NCI-H345 treated with DMSO at 0.1 percent for 48 hours (cell line): ENCODE data around the gene NPIPB6.
"Not testable (repeated sequence)": the region's sequence is repeated elsewhere in the genome, so short reads cannot be mapped to it uniquely, and the experiment has no call there.

Source experiments
- DNase-seq: peaks from one replicate; lab custom pipeline; 2025; ENCODE audit not compliant: unreplicated experiment; lab: John Stamatoyannopoulos, UW

The NPIPB6 gene

DNA sequence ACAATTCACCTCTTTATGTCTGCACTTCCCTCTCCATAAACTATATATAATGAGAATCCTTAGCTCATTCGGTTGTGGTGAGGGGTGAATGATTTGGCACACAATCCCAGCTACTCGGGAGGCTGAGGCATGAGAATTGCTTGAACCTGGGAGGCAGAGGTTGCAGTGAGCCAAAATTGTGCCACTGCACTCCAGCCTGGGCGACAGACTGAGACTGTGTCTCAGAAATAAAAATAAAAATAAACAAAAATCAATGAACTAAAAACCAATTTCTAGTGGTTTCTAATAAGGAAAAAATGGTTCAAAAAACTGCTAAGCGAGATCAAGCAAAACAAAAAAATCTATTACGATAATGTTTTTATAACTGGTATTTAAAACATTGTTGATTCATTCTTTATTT, at the start of gene NPIPB6:
TSS of gene NPIPB6 (minus strand) at position 101 of the 400 bp plus-strand sequence. CDS start 686 bp downstream, outside the sequence.
- not testable (repeated sequence) for DNase-seq

DNA sequence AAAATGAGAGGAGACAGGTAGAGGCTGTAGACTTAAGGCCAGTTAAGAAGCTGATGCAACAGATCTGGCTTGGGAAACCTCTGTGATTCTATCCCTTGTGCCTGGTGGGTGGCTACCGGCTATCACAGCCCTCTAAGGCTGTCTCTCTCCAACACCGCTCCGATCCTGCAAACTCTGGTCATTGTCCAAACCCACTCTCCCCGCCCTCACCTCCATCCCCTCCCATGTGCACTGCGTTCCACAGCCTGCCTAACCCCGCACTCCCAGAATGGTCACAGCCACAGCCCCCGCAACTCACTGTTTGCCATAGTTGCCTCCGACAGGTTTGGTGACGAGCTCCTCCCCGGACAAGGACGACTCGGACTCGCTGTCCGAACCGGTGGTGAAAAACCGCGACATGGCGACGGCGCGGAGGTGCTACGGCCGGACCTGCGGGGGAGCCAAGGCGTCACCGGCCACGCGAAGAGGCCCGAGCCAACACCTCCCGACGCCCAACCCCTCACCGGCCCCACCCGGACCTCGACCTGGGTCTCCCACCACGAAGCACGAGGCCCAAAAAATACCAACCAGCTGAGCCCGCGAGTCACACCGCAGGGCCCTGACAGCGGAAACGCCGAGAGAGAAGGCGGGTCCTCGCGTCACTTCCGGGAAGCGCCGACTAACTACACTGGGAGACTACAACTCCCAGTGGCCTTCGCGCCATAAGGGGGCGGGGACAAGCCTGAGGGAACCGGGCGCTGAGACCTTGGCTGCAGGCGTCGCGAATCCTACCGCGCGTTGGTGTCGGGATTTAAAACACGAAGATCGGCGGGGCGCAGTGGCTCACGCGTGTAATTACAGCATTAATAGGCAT, 40.1 kb upstream of the NPIPB6 start, which contains the start of gene EIF3CL:
TSS of gene EIF3CL (minus strand) at position 622 of the 853 bp plus-strand sequence. CDS start at position 399, 223 bp downstream.
- DNase-seq, result not testable (repeated sequence)

DNA sequence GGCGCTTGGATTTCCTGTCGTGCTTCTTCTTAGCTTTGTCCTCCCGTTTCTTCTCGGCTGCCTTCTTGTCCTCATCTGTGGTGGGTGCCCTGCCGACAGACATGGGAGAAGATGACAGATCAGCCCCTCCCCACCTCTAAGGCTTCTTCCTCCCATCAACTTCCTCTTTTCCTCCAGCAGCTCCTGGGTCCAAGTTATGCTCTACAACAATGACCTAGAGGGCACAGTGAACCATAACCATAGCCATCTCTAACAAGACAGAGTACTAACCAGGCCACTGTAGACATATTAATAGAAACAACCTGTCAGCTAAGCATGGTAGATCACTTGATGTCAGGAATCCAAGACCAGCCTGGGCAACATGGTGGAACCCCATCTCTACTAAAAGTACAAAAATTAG, 28.7 kb upstream of the NPIPB6 start:
- DNase-seq, result not testable (repeated sequence)

DNA sequence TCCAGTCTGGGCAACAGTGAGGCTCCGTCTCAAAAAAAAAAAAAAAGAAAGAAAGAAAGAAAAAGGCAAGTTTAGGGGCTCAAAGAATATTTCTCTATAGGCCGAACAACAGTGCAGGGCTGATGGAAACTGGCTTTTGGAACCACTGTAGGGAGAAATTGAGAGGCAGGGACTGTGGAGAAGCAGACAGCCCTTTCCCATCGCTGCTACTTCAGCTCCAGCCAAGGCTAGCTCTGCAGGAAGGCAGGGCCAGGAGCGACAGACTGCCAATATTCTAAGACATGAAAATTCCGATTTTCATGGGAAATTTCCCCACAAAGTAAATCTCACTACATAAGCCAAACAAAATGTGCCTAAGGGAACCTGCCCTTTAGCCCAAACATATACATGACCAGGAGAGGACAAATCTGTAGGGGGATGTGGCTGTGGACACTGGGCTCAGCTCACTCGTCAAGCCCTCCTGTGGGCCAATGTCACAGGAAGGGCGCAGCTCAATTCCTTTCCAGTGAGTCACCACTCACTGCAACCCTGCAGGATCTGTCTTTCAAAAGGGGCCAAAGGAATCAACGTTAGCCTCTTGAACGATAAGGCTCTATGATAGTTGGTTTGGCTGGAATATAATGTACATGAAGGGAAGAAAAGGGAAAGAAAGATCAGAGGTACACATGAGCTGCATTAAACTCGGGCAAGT, 19.0 kb upstream of the NPIPB6 start:
- DNase-seq, result not testable (repeated sequence)

DNA sequence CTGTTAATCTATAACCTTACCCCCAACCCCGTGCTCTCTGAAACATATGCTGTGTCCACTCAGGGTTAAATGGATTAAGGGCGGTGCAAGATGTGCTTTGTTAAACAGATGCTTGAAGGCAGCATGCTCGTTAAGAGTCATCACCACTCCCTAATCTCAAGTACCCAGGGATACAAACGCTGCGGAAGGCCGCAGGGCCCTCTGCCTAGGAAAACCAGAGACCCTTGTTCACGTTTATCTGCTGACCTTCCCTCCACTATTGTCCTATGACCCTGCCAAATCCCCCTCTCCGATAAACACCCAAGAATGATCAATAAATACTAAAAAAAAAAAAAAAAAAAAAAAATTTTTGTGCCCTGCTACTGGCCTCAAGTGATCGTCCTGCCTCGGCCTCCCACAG, 14.5 kb upstream of the NPIPB6 start:
- not testable (repeated sequence) for DNase-seq

DNA sequence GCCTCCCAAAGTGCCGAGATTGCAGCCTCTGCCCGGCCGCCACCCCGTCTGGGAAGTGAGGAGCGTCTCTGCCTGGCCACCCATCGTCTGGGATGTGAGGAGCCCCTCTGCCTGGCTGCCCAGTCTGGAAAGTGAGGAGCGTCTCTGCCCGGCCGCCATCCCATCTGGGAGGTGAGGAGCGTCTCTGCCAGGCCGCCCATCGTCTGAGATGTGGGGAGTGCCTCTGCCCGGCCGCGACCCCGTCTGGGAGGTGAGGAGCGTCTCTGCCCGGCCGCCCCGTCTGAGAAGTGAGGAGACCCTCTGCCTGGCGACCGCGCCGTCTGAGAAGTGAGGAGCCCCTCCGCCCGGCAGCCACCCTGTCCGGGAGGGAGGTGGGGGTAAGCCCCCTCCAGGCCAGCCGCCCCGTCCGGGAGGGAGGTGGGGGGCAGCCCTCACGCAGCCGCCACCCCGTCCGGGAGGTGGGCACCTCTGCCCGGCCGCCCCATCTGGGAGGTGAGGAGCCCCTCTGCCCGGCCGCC, 13.9 kb upstream of the NPIPB6 start:
- not testable (repeated sequence) for DNase-seq

DNA sequence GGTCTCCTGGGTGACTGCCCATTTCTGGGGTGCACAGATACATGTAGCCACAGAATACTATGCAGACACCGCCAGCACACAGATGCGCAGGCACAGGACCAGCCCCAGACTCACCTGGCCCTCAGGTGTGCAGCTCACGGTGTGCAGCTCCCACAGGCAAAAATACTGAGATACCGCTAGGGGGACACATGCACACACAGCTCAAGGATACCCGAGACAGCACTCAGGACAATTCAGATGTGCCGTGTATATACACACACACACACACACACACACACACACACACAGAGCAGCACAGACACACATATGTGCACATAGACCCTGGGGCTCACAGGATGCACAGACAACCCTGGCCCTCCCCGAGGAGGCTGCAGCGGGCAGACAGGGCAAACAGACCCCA, 11.8 kb upstream of the NPIPB6 start:
- DNase-seq, result not testable (repeated sequence)

DNA sequence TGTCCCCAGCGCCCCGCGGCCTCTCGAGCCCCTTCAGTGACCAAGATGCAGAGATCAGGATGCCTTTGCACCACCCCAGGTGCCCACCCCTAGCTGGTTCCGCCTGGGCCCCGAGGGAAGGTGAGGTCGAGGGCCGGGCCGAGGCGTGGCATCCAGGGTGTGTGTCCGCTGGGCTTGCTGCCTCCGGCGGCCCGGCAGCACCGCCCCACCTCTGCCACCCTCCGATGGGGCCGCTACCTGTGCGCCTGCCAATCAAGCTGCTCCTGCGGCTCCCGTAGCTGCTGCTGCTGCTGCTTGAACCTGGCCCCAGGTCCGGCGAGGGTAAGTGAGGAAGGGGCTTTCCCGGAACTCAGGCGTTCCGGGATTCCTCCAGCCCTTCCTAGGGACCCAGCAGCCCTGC, 11.0 kb upstream of the NPIPB6 start:
- not testable (repeated sequence) for DNase-seq

DNA sequence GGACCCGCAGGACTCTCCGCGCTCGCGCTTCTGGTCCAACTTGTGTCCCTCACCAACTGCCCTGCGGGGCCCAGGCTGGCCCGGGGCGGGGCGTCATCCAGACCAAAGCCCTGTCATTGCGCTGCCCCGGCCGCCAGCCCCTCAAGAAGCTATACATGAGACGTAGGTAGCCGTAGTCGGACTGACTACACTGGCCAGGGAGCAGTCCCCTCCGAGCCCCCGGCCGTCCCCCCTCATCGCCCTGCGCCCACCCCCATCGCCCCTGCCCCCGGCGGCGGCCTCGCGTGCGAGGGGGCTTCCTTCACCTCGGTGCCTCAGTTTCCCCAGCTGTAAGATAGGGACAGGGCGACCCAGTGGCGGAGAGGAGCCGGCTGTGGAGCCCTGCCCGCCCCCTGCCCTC, 4.6 kb upstream of the NPIPB6 start:
- DNase-seq, result not testable (repeated sequence)

DNA sequence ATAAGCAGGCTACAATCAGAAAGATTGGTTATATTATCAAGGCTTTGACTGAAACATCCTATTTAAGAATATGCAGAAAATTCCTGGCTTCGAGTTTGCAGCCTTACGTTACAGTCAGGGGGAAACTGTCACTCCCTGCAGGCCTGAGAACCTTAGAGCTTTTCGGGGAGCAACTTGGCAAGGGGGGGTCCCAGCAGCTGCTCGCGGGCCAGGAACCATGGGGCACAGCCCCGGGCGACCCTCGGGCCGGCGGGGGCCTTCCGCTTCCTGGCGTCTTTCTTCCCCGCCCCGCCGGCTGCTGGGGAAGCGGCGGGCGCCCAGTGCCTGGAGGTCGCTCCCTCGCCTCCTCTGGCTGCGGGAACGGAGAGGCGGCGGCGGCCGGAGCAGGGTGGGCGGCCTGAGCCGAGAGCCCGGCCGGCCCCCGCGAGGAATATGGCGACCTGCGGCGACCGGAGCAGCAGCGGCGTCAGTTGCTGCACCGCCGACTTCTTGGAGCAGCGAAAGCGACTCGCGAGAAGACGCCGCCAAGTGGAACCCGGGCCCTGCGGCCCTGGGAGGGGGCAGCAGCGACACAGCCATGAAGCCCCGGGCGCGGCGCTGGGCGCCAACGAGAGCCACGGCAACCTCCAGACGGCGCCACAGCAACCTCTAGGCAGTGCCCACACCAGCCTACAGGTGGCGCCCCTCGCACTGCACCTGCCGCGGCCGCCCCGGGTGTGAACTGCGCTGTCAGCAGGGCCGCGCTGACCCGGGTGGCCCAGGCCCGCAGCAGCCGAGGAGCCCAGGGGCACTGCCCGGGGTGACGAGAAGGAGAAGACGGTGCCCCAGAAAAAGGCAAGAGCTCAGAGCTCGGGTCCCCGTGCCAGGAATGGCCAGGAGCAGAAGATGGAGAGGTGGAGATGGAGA, 1.2 kb upstream of the NPIPB6 start:
- DNase-seq, result not testable (repeated sequence)

DNA sequence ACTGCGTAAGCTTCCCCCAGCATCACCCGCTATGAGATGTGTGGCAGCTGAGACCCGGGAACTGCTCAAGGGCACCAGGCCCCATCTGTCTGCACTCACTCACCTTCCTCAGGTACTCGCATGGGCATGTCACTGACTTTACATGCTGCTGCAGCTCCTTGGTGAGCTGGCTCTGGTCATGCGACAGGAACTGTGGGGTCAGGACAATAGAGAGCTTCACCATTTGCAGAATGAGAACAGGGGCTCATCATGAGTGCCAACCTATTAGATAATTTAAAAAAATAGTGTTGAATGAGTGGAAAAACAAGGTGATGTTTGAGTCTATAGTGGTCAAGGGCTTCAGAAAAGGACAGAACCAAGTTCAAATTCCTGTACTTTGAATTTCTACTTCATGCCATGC, 708 bp downstream of the NPIPB6 start:
- not testable (repeated sequence) for DNase-seq

DNA sequence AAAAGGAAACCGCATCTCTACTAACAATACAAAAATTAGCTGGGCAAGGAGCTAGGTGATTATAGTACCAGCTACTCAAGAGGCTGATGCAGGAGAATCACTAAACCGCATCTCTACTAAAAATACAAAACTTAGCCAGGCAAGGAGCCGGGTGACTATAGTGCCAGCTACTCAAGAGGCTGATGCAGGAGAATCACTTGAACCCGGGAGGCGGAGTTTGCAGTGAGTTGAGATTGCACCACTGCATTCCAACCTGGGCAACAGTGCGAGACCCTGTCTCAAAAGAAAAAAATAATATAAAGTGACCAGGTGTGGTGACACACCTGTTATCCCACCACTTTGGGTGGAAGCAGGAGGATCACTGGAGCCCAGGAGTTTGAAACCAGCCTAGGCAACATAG, 25.1 kb downstream of the NPIPB6 start:
- not testable (repeated sequence) for DNase-seq

DNA sequence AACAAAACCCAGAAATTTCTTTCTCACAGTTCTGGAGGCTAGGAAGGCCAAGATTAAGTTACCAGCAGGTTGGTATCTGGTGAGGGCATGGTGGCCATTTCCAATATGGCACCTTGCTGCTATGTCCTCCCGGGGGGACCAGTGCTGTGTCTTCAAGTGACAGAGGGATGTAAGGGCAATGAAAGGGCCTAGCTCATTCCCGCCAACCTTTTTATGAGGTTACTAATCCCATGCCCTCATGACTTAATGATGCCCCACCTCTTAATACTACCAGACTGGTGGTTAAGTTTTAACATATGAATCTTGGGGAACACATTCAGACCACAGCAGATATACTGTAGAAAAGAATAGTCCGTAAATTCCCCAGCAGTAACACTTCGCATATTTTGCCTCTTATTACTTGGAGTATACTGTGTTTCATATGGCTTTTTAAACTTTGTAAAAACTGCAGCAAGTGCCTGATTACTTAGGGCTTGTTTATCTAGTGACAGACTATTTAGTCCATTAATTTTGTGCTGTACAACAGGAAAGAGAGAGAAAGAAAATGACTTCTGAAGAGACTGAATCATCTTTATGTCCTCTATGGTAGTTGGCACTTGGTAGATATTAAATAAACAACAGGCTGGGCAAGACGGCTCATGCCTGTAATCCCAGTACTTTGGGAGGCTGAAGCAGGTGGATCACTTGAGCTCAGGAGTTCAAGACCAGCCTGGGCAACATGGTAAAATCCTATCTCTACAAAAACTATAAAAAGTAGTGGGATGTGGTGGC, 26.2 kb downstream of the NPIPB6 start:
- not testable (repeated sequence) for DNase-seq

DNA sequence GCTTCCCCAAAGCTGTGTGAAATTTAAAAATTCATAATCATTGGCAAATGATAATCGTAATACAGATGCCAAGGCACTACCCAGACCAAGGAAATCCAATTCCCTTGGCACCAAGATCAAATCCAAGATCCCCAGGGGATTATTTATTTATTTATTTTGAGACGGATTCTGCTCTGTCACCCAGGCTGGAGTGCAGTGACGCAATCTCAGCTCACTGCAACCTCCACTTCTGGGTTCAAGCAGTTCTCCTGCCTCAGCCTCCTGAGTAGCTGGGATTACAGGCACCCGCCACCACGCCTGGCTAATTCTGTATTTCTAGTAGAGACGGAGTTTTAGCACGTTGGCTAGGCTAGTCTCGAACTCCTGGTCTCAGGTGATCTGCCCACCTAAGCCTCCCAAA, 27.6 kb downstream of the NPIPB6 start:
- not testable (repeated sequence) for DNase-seq

DNA sequence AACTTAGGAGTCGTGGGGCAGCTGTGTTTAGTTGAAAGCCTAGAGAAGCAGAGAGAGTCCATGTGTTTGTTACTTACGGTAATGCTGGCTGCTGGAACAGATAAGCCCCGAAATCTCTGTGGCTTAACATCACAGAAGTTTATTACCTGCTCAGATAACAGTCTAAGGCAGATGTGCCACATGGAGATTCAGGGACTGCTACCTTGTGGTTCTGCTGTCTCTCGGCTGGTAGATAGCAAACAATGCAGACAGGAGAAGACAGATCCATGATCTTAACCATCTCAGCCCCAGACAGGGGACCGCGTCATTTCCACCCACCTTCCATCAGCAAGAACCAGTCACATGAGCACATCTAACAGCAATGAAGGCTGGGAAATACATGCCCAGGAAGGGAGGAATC, 30.7 kb downstream of the NPIPB6 start:
- not testable (repeated sequence) for DNase-seq

DNA sequence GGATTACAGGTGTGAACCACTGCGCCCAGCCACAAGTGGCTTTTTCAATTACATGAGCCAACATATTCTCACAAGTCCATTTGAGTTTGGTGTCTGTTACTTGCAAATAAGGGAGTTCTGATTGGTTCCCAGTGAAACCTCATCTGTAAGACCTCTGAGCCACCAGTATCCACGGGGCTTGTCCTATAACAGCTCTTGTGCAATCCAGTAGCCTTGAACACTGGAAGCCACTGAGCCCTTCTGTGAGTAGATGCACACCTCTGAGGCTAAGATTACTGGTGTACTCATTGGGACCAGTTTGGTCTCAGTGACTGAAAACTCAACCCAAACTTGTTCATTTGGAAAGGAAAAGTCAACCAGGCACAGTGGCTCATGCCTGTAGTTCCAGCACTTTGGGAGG, 32.3 kb downstream of the NPIPB6 start:
- DNase-seq, result not testable (repeated sequence)

DNA sequence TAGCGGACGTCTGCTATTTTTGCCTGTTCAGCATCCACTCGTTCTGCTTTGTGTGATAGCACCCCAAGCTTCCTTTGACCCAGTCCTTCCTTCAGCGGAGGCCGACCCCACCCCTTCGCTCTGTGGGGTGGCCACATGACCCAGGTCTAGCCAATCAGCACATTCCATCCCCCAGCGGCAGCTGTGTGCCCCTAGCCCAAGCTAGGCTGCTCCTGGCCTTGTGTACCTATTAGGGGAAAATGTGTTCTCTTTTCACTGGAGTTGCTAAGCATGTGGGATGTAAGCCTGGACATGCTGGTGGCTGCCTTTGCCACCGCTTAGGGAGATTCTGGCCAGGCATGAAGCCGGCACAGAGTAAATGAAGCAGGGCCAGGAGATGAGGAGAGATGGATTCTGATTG, 33.1 kb downstream of the NPIPB6 start:
- not testable (repeated sequence) for DNase-seq

DNA sequence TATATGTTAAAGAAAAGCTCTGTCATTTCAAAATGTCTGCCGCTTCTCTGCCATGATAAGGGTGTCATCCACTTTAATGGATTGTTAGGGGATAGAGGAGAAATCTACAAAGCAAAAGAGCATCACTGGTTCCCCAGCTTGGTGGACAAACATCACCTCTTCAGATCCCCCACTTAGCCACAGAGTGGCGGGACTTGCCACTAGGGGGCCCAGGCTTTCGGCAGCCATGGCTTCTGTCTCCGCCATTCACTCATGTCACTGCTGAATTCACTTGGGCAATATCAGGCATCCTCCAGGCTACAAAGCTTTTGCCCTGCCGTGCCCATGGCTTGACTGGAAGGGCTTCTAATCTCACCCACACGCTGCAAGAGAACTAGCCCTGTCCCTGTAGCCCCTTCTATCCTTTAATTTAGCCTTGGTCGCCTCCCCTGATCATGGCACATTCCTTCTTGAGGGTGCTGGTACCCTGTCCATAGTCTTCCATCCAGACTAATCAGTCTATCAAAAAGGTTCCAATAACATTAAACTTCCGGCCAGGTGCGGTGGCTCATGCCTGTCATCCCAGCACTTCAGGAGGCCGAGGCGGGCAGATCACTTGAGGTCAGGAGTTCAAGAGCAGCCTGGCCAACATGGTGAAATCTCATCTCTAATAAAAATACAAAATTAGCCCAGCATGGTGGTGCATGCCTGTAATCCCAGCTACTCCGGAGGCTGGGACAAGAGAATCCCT, 36.3 kb downstream of the NPIPB6 start:
- no peak for DNase-seq

DNA sequence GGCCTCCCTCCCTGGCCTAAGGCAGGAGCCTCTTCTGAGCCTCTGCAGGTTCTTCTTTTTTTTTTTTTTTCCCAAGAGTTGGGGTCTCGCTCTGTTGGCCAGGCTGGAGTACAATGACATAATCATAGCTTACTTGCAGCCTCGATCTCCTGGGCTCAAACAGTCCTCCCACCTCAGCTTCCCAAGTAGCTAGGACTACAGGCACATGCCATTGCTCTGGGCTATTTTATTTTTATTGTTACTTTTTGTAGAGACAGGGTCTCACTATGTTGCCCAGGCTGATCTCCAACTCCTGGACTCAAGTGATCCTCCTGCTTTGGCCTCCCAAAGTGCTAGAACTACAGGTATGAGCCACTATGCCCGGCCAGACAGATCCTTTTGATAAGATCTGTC, 38.4 kb downstream of the NPIPB6 start:
- no peak for DNase-seq
